Lung (tissue), 12 donors: ENCODE results near the gene C9. TPM values are rescaled to one million over a fixed set of nuclear protein-coding genes. Genes with fewer than 3 reads are reported as not detected.
"Not testable (repeated sequence)": the region's sequence is repeated elsewhere in the genome, so short reads cannot be mapped to it uniquely, and the experiment has no call there.

Experiments
- ATAC-seq: fragments of 200-7000 bp; cut with Tn5 transposase; one replicate; pipeline ENCODE4 v1.9.1; 2020; ENCODE audit warnings: moderate number of reproducible peaks; ENCODE audit not compliant: insufficient read depth, low FRiP score
- DNase-seq, 3 donors: peaks; one replicate each; pipeline ENCODE4 v3.0.0-alpha.2; 2013 to 2017
- H3K27ac ChIP-seq, 2 donors: one replicate each; pipeline ENCODE4 v1.5.1; 2013; ENCODE audit warnings: mild to moderate bottlenecking in 2 of 2, moderate library complexity in 2 of 2, control low read depth in 1 of 2, inconsistent platforms in 1 of 2, low read depth in 1 of 2, low read length in 1 of 2
- H3K27me3 ChIP-seq, 3 donors: one replicate each; pipeline ENCODE4 v1.5.1; 2013; ENCODE audit warnings: low read length in 2 of 3; ENCODE audit not compliant: control insufficient read depth in 3 of 3, insufficient read depth in 3 of 3
- H3K36me3 ChIP-seq, 4 donors: one replicate each; pipeline ENCODE4 v1.5.1; 2013; ENCODE audit warnings: low read length in 4 of 4, mild to moderate bottlenecking in 1 of 4, moderate library complexity in 1 of 4; ENCODE audit not compliant: control insufficient read depth in 4 of 4, insufficient read depth in 4 of 4
- H3K4me1 ChIP-seq, 5 donors: one replicate each; pipeline ENCODE4 v1.5.1; 2013; ENCODE audit warnings: low read length in 5 of 5, mild to moderate bottlenecking in 2 of 5, moderate library complexity in 1 of 5; ENCODE audit not compliant: control insufficient read depth in 5 of 5, insufficient read depth in 5 of 5
- H3K4me3 ChIP-seq: one replicate; pipeline ENCODE4 v1.5.1; 2013; ENCODE audit warnings: mild to moderate bottlenecking, control low read depth, moderate library complexity
- H3K9ac ChIP-seq, 2 donors: one replicate each; pipeline ENCODE4 v1.5.1; 2013; ENCODE audit warnings: low read length in 2 of 2, control low read depth in 1 of 2; ENCODE audit not compliant: insufficient read depth in 1 of 2
- H3K9me3 ChIP-seq, 4 donors: one replicate each; pipeline ENCODE4 v1.5.1; 2013; ENCODE audit warnings: low read length in 3 of 4, mild to moderate bottlenecking in 1 of 4, moderate library complexity in 1 of 4; ENCODE audit not compliant: control insufficient read depth in 4 of 4, insufficient read depth in 3 of 4
- WGBS, 2 donors: extraction: QIAGEN DNeasy Blood & Tissue Kit; methylation state at CpG; one replicate each; pipeline ENCODE4 v1.1.7; 2013; 5-methylcytosine and 5-hydroxymethylcytosine counted together
- polyA plus RNA-seq, 2 donors: library from polyadenylated mRNA; stranded (reverse); fragments of 200-250 nt; gene quantifications; one replicate each; pipeline ENCODE4 v1.2.1, GENCODE V29; 2013
- total RNA-seq, 2 donors: library from RNA; depleted of rRNA in 1 of 2; stranded (reverse); fragments of >200 nt in 1 of 2; gene quantifications; one replicate each; pipeline ENCODE4 v1.2.1, GENCODE V29; 2014 to 2021
- TF ChIP-seq, protein P1 (sequence below): IDR thresholded peaks from 2 replicates; pipeline ENCODE4 v1.5.1; 2012; ENCODE audit warnings: mild to moderate bottlenecking; ENCODE audit errors: control extremely low read depth, extremely low read depth
- donor health status: control.
- donor health status: control.
- donor health status: Bipolar disorder and iron deficiency.
- donor health status: healthy.
- donor health status: DM: yes; HTN: yes; CAD: no.

C9 gene
- total and polyA plus RNA-seq, 4 donors = 0.14 to 0.43 TPM; not detected in 2

DNA sequence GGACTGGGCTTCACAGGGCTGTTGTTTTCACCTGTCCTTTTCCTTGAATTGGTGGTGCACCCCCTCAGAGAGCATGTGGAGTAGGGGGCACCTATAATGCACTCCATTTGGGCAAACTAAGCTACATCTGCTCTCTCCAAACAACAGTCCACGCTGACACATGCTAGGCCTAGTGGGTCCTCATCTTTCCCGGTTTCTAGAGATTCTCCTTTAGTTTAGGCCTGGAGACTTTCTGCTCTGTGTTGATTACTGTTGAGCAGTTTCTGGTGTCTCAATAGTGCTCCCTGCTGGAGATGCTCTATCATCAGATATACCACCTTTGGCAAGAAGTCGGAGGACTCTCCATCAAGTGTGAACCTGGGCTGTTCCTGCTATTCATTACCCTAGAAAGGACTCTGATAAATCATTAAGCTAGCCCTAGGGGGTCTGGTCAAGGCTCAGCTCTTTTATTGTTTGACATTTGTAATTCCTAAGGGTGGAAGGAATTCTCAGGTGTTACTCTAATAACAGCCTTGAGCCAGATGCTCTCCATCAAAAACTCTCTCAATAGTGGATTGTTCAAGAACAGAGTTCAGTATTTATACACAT lies 81.0 kb downstream of the C9 start:
- Histone ChIP-seq H3K9ac (no peak overlapping the region), H3K36me3 (no peaks in the 10 kb centered on the region), H3K4me3 (no peak overlapping the region), H3K27ac (no peak overlapping the region), H3K4me1 (no peaks in the 10 kb centered on the region), H3K27me3 (no peaks in the 10 kb centered on the region), H3K9me3 (no peaks in the 10 kb centered on the region)
- 9 to 13% methylated on average over 3 of the region's 3 CpGs for whole genome bisulfite sequencing, 2 donors
- peak; percentile 46 to 73 (median 61) for DNase-seq
- peak; percentile 75 for ATAC-seq
- TF ChIP-seq, protein P1, sequence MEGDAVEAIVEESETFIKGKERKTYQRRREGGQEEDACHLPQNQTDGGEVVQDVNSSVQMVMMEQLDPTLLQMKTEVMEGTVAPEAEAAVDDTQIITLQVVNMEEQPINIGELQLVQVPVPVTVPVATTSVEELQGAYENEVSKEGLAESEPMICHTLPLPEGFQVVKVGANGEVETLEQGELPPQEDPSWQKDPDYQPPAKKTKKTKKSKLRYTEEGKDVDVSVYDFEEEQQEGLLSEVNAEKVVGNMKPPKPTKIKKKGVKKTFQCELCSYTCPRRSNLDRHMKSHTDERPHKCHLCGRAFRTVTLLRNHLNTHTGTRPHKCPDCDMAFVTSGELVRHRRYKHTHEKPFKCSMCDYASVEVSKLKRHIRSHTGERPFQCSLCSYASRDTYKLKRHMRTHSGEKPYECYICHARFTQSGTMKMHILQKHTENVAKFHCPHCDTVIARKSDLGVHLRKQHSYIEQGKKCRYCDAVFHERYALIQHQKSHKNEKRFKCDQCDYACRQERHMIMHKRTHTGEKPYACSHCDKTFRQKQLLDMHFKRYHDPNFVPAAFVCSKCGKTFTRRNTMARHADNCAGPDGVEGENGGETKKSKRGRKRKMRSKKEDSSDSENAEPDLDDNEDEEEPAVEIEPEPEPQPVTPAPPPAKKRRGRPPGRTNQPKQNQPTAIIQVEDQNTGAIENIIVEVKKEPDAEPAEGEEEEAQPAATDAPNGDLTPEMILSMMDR = peak; percentile 64

DNA sequence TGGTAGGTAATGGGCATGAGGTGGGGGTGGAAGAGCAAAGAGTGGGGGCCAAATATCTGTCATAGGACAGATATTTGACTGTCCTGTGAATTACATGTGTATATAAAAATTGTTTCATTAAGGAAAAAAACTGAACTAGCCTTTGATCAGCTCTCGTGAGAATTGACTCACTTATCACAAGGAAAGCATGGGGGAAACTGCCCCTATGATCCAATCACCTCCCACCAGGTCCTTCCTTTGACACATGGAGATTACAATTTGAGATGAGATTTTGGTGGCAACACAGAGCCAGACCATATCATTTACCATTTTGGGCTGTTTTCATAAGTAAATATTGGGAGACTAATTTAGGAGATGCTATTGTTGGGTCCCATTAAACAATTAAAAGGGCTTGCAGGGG lies 81.7 kb downstream of the C9 start:
- ATAC-seq (no peak), DNase-seq (no peak)
- no peaks in the 10 kb centered on the region for H3K27me3 ChIP-seq
- H3K4me3 ChIP-seq = no peak overlapping the region
- H3K9me3 ChIP-seq = no peaks in the 10 kb centered on the region
- no peak overlapping the region for H3K9ac ChIP-seq
- 83 to 96% methylated on average over 1 of the region's 1 CpG for WGBS, 2 donors
- TF ChIP-seq, protein P1 = no peak
- H3K36me3 ChIP-seq = no peaks in the 10 kb centered on the region
- no peaks in the 10 kb centered on the region for H3K4me1 ChIP-seq
- no peak overlapping the region for H3K27ac ChIP-seq

DNA sequence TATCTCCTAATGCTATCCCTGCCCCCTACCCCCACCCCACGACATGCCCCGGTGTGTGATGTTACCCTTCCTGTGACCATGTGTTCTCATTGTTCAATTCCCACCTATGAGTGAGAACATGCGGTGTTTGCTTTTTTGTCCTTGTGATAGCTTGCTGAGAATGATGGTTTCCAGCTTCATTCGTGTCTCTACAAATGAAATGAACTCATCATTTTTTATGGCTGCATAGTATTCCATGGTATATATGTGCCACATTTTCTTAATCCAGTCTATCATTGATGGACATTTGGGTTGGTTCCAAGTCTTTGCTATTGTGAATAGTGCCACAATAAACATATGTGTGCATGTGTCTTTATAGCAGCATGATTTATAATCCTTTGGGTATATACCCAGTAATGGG lies 88.4 kb downstream of the C9 start:
- 95 to 97% methylated on average over 4 of the region's 4 CpGs for WGBS, 2 donors
- H3K27me3 ChIP-seq, H3K4me1 ChIP-seq, H3K9ac ChIP-seq, H3K4me3 ChIP-seq, H3K27ac ChIP-seq, H3K36me3 ChIP-seq, ATAC-seq, DNase-seq, H3K9me3 ChIP-seq: not testable (repeated sequence)

DNA sequence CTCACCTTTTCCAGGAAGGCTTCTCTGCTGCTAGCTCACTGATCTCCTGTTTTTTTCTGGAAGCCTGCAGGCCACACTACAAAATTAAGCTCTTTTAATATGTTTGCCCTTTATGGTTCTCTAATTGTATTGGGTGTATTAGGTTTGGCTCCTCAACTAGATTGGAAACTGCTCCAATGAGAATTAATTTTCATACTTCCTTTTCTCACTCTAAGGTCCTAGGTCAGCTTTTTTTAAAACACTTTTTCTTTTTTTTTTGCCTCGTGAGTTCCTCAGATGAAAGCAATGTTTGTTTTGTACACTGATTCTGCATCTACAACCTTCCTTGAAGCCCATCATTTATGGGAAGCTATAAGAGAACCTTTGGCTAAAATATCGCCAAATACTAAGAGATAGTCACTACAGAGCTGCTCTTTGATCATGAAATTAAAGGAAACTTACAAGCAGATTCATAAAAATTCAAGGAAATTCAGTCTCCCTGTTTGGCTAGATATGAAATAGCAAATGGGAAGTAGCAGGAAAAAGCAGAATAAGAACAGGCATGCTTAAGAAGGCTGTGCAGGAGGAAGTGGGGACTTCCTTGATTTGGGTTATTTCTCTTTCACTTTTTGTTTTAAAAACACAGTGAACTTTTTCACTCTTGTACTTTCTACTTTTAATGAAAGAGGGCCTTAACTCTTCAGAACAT lies 89.8 kb downstream of the C9 start:
- no peaks in the 10 kb centered on the region for H3K9me3 ChIP-seq
- WGBS, 2 donors = 12 to 17% methylated on average over 2 of the region's 2 CpGs
- TF ChIP-seq, protein P1 = no peak
- peak in 2 of 3 donors; percentile 25 to 29 for DNase-seq
- no peak overlapping the region for H3K4me3 ChIP-seq
- H3K27ac ChIP-seq = peak overlapping the region in 1 of 2 donors; percentile 33
- H3K36me3 ChIP-seq = no peaks in the 10 kb centered on the region
- H3K4me1 ChIP-seq = no peaks in the 10 kb centered on the region
- no peak overlapping the region for H3K9ac ChIP-seq
- H3K27me3 ChIP-seq = no peaks in the 10 kb centered on the region
- ATAC-seq = no peak
